SK-N-MC (cell line): ENCODE results near the gene ZNF775.

Source experiments
- DNase-seq: peaks from one replicate; pipeline ENCODE4 v3.0.0-alpha.2; 2011; ENCODE audit warnings: low read depth, low spot score
- H3K27ac ChIP-seq: fragments of 200-600 bp; sonication (generic); 2 replicates; pipeline ENCODE4 v1.5.1; 2016; ENCODE audit warnings: mixed run types
- H3K36me3 ChIP-seq: fragments of 200-600 bp; sonication (generic); 2 replicates; pipeline ENCODE4 v1.6.1; 2017; ENCODE audit warnings: antibody characterized with exemption, low read length, mixed read lengths; ENCODE audit not compliant: insufficient read depth
- H3K4me3 ChIP-seq: fragments of 200-600 bp; sonication (generic); 2 replicates; pipeline ENCODE4 v1.5.1; 2016
- H3K9ac ChIP-seq: fragments of 200-600 bp; sonication (generic); 2 replicates; pipeline ENCODE4 v1.8.0; 2017; ENCODE audit warnings: mixed run types, mixed read lengths; ENCODE audit not compliant: insufficient read length
- H3K9me3 ChIP-seq: fragments of 200-600 bp; sonication (generic); 2 replicates; pipeline ENCODE4 v1.6.1; 2017; ENCODE audit warnings: low read depth, mild to moderate bottlenecking, antibody characterized with exemption, low read length, moderate library complexity, mixed read lengths
- EZH2 ChIP-seq: fragments of 200-600 bp; sonication (generic); IDR thresholded peaks from one replicate; pipeline ENCODE4 v1.6.1; 2017; ENCODE audit warnings: antibody characterized with exemption
- FOXP2 ChIP-seq: optimal IDR thresholded peaks from 2 replicates; pipeline ENCODE3; 2011; ENCODE audit warnings: mild to moderate bottlenecking, moderate library complexity; ENCODE audit not compliant: insufficient read depth; ENCODE audit errors: extremely low read length, control extremely low read depth
- POLR2AphosphoS5 ChIP-seq: IDR thresholded peaks from 2 replicates; pipeline ENCODE4 v1.6.1; 2012; ENCODE audit warnings: mild to moderate bottlenecking, low read depth, low read length, borderline replicate concordance

Gene ZNF775

DNA sequence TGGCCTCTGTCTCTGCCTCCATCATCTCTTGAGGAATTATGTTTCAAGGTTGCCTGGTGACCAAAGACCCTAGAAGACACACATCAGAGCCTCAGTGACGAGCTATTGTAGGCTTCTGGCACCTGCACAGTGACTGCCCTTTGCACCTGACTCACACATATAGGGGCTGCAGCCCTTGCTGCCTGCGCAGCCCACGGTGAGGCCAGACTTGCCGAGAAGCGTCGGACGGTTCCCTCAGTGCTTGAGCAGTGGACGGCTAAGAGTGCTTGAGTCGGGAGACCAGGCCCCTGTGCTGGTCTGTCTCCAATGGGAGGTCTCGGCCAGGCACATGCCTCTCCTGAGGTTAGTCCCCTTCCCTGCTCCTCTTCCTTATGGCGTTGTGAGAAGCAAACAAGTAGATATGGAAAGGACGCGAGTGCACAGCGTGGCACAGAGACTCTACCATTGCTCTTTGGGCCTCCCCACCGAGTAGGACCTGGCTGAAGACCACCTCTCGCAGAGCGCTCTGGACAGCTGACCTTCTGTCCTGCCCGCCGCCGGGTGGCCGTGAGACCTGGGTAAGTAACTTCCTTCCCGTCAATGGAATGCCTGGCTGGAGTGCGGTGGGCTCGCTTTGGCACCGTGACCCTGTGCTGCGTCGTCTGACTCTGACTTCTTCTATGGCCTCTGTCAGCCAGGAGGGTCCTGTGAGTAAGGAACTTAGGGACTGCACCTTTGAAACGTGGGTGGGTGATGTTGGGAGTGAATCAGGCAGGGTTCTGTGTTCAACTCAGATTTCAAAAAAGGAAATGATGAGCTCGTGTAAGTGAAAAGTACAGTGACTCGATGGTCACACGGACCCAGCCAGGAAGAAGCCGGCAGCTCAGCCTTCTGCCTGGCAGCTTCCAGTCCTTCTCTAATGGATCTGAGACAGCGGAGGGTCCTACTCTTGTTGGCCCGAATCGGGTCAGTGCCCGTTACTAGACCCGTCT lies 33.7 kb downstream of the ZNF775 start:
- Histone ChIP-seq H3K27ac (no peak overlapping the region), H3K36me3 (no peaks in the 10 kb centered on the region), H3K4me3 (no peak overlapping the region), H3K9ac (no peak overlapping the region), H3K9me3 (no peaks in the 10 kb centered on the region)
- no peak for DNase-seq
- TF ChIP-seq FOXP2 (no peak), POLR2AphosphoS5 (no peak), EZH2 (no peak)

DNA sequence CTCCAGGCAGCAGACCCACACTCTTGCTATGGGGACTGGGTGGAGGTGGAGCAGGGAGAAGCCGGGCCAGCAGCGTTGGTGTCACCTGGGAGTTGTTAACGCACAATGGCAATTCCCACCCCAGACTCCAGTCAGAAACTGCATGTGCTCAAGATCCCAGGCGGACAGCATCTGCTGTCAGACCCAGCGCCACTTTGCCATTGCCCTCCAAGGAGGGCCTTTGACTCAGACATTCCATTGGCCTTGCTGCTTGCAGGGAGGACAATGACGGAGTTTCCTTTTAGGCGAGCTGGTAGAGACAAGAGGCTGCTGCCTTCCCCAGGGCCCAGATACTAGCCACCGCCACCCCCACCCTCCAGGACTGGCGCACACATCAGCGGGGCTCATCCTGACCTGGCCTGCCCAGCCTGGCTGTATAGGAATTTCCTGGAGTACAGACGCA lies 34.5 kb downstream of the ZNF775 start:
- no peaks in the 10 kb centered on the region for H3K36me3 ChIP-seq
- no peak overlapping the region for H3K27ac ChIP-seq
- H3K4me3 ChIP-seq, result no peak overlapping the region
- H3K9me3 ChIP-seq, result no peaks in the 10 kb centered on the region
- H3K9ac ChIP-seq, result no peak overlapping the region
- DNase-seq, result no peak
- TF ChIP-seq POLR2AphosphoS5 (no peak), FOXP2 (no peak), EZH2 (no peak)

DNA sequence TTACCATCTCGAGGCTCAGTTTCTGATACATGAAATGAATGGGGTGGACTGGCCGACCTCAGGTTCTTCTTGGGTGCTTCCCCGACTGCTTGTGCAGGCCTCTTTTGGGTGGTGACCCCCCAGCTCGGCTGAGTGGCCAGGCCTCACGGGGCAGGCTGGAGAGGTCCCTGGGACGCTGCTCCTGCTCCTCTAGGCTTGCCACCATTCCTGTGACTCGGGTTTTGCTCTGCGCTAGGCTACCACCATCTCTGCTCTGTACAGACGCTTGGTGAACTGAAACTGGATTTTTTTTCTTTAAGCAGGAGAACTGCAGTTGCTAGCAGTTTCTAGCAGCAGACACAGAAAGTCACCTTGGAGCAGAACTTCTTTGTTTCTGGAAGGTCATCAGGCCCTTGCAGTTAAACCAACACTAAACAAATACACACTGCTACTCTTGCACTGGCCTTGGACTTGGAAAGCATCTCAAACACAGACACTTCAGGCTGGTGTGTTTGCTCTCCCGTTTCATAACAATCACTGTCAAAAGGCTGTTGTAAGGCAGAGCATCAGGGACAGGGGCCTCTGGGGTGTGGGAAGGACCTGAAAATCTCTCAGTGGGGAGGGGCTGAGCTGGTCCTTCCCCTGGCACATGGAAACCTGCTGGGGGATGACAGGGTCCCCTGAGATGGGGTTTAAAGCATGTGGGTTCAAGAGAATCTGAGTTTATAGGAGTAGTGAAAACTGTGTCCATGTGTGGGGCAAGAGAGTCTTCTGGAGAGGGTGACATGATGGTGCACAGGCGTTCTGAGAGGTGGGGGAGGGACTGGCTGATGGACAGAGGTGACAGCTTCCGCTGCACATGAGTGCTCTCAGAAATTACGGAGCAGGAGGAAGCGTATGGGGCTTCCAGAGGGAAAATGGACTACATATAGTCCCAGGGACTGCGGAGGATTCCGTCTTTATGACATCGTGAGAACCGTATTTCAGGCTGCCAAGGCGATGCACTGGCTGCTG lies 36.3 kb downstream of the ZNF775 start:
- Histone ChIP-seq H3K27ac (no peak overlapping the region), H3K9ac (no peak overlapping the region), H3K36me3 (no peaks in the 10 kb centered on the region), H3K9me3 (no peaks in the 10 kb centered on the region), H3K4me3 (no peak overlapping the region)
- no peak for TF ChIP-seq FOXP2
- TF ChIP-seq POLR2AphosphoS5, result no peak
- no peak for DNase-seq

GRCh38 chr7:150417239-150417638 lies 38.1 kb downstream of the ZNF775 start:
- no peak for DNase-seq
- no peak overlapping the region for H3K27ac ChIP-seq
- H3K4me3 ChIP-seq, result no peak overlapping the region
- no peaks in the 10 kb centered on the region for H3K9me3 ChIP-seq
- H3K9ac ChIP-seq, result no peak overlapping the region
- no peaks in the 10 kb centered on the region for H3K36me3 ChIP-seq
- TF ChIP-seq EZH2 (no peak), FOXP2 (no peak), POLR2AphosphoS5 (no peak)

- TF ChIP-seq FOXP2, result no peak
- TF ChIP-seq EZH2, result no peak
- TF ChIP-seq POLR2AphosphoS5, result no peak
- no peak overlapping the region for H3K4me3 ChIP-seq
- H3K36me3 ChIP-seq, result no peaks in the 10 kb centered on the region
Measured at GRCh38 chr7:150417863-150418262, 38.7 kb downstream of the ZNF775 start.

GRCh38 chr7:150420242-150420641 lies 41.1 kb downstream of the ZNF775 start:
- DNase-seq, result no peak
- H3K9ac ChIP-seq, result no peak overlapping the region
- no peaks in the 10 kb centered on the region for H3K36me3 ChIP-seq
- TF ChIP-seq POLR2AphosphoS5 (no peak), EZH2 (no peak), FOXP2 (no peak)
- no peaks in the 10 kb centered on the region for H3K9me3 ChIP-seq
- no peak overlapping the region for H3K27ac ChIP-seq
- no peak overlapping the region for H3K4me3 ChIP-seq

More at GRCh38 chr7:150417863-150418262, 38.7 kb downstream of the ZNF775 start:
- H3K9me3 ChIP-seq, result no peaks in the 10 kb centered on the region
- no peak for DNase-seq
- H3K9ac ChIP-seq, result no peak overlapping the region
- H3K27ac ChIP-seq, result no peak overlapping the region

GRCh38 chr7:150420987-150421674 lies 42.0 kb downstream of the ZNF775 start:
- no peak for TF ChIP-seq EZH2
- no peak for TF ChIP-seq POLR2AphosphoS5
- TF ChIP-seq FOXP2, result no peak
- no peak overlapping the region for H3K27ac ChIP-seq
- H3K9me3 ChIP-seq, result no peaks in the 10 kb centered on the region
- peak; percentile 20 for DNase-seq
- H3K36me3 ChIP-seq, result no peaks in the 10 kb centered on the region
- H3K4me3 ChIP-seq, result no peak overlapping the region
- no peak overlapping the region for H3K9ac ChIP-seq
